Activated T-helper 1 cell treated with anti-CD3 and anti-CD28 coated beads, Interleukin-12 subunit alpha, Interleukin-12 subunit beta, Interleukin-2, Interleukin-4 antibody, amounts not matched to agents 30 ng/mL and 10 ng/mL and 1 ng/mL, durations not matched to agents 14 hours and 24 hours and 36 hours (primary cell): Measurements from ENCODE around the gene FOS. TPM values are rescaled to one million over a fixed set of nuclear protein-coding genes. Genes with fewer than 3 reads are reported as not detected.

Source experiments
- DNase-seq: peaks from one replicate; pipeline ENCODE4 v3.0.0; 2021; ENCODE audit warnings: low spot score
- H3K27ac Mint-ChIP-seq: one replicate; pipeline ENCODE4 v1.8.0; 2021; ENCODE audit warnings: mild to moderate bottlenecking, mixed read lengths
- H3K27me3 Mint-ChIP-seq: one replicate; pipeline ENCODE4 v1.8.0; 2022; ENCODE audit warnings: mild to moderate bottlenecking, moderate library complexity, mixed read lengths; ENCODE audit not compliant: insufficient read depth
- H3K36me3 Mint-ChIP-seq: one replicate; pipeline ENCODE4 v1.8.0; 2021; ENCODE audit warnings: low read depth, mixed read lengths
- H3K4me1 Mint-ChIP-seq: one replicate; pipeline ENCODE4 v1.8.0; 2021; ENCODE audit warnings: low read depth, mixed read lengths
- H3K4me3 Mint-ChIP-seq: one replicate; pipeline ENCODE4 v1.8.0; 2021; ENCODE audit warnings: mild to moderate bottlenecking, moderate library complexity, mixed read lengths
- H3K9me3 Mint-ChIP-seq: one replicate; pipeline ENCODE4 v1.8.0; 2021; ENCODE audit warnings: mixed read lengths
- intact Hi-C: fragments of 100-400 bp; cut with micrococcal nuclease; formaldehyde crosslinking; loops from one replicate; pipeline ENCODE4 v1.15.1; 2024
- total RNA-seq: library from RNA; stranded (reverse); gene quantifications from 2 replicates; pipeline ENCODE4 v1.2.3, GENCODE V29; 2022

FOS gene
- total RNA-seq, 1 donor from 2014 or later: 40.9 TPM

DNA sequence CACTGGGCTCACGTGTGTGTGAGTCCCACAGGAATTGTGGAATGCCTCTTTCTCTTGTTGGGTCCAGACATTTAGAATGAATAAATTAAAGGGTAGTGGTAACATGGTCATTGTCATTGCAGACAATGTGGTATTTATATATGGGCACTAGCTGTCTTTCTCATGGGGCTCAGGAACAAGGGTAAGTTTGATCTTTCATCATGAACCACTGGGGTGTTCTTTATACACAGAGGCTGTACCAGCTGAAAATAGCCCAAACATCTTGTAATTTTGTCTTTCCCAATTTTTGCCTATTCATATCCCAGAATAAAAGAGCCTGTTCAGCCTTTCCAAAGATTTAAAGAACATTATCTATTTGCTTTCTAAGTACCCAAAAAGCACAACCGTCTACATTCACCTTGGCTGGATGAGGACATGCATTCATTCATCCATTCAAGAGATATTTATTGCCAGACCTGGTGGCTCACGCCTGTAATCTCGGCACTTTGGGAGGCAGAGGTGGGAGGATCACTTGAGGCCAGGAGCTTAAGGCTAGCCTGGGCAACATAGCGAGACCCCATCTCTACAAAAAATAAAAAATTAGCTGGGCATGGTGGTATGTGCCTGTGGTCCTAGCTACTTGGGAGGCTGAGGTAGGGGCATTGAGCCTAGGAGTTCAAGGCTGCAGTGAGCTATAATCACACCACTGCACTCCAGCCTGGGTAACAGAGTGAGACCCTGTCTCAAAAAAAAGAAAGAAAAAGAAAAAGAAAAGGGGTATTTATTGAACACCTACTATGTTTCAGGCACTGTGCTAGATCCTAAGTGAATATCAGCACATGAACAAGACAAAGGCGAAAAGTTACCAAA lies 4.4 kb upstream of the FOS start:
- H3K27me3 Mint-ChIP-seq: peaks cover 59% of the 10 kb centered on the region
- H3K27ac Mint-ChIP-seq: no peak overlapping the region
- intact Hi-C loops: loop anchor here (10.0 kb wide), 1 partner anchor 1189 kb away; the partner anchor contains the start of genes ALDH6A1 and LIN52
- no peaks in the 10 kb centered on the region for H3K36me3 Mint-ChIP-seq
- peaks cover 40% of the 10 kb centered on the region for H3K4me1 Mint-ChIP-seq
- no peak for DNase-seq
- no peak overlapping the region for H3K4me3 Mint-ChIP-seq
- no peaks in the 10 kb centered on the region for H3K9me3 Mint-ChIP-seq

DNA sequence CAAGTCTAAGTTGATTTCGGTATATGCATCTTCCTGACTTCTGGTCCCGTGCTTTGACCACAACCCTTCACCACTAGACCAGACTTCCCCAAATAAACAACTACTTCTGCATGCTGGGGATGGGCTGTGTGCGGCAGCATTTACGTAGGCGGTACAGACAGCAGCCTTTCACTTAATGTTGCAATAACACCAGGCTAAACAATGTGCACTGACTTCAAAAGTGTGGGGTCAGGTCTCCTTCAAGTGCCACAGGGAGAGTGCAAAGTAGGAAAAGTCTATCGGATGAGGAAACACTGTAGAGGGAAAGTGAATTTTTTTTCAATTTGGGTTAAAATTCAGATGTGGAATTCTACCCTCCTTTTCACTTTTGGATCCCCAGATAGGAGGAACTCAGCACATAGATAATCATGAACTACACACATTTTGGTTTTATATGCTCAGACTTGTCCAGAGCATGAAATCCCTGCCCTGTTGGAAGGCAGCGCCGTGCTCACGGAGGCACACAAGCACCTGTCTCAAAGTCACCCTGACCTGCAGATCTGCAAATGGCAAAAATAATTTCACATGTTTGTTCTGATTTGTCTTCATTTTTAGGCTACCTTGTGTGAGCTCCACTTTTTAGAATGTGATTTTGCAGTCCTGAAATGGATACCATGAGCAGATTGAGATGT lies 3.6 kb upstream of the FOS start:
- Mint-ChIP-seq H3K27me3 (peaks cover 59% of the 10 kb centered on the region), H3K9me3 (no peaks in the 10 kb centered on the region), H3K36me3 (peaks cover 4% of the 10 kb centered on the region), H3K4me1 (peaks cover 44% of the 10 kb centered on the region), H3K4me3 (peak overlapping the region; percentile 12), H3K27ac (no peak overlapping the region)
- intact Hi-C loops: loop anchor here (10.0 kb wide), 1 partner anchor 1190 kb away; the partner anchor contains the start of genes ALDH6A1 and LIN52
- DNase-seq: no peak

DNA sequence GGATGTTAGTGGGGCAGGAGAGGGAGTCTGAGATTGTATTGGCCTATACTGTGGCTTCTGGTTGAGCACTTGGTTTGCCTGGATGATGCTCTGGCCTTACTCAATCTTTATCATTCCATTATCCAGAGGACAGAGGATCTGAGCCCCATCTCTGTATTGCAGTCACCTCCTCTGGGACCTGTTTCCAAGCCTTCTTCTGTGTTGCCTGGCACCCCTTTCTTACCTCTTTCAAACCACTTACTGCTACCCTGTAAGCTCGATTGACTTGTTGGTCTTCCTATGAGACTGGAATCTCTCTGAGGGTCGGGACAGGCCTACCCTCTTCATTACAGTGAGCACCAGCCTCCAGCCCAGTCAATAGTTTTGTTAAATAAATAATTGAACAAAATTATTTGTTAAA lies 3.0 kb upstream of the FOS start:
- intact Hi-C loops: loop anchor here (10.0 kb wide), 1 partner anchor 1191 kb away; the partner anchor contains the start of genes ALDH6A1 and LIN52
- DNase-seq: no peak
- Mint-ChIP-seq H3K27me3 (peaks cover 61% of the 10 kb centered on the region), H3K4me3 (no peak overlapping the region), H3K27ac (no peak overlapping the region), H3K9me3 (no peaks in the 10 kb centered on the region), H3K4me1 (peaks cover 47% of the 10 kb centered on the region), H3K36me3 (peaks cover 10% of the 10 kb centered on the region)

DNA sequence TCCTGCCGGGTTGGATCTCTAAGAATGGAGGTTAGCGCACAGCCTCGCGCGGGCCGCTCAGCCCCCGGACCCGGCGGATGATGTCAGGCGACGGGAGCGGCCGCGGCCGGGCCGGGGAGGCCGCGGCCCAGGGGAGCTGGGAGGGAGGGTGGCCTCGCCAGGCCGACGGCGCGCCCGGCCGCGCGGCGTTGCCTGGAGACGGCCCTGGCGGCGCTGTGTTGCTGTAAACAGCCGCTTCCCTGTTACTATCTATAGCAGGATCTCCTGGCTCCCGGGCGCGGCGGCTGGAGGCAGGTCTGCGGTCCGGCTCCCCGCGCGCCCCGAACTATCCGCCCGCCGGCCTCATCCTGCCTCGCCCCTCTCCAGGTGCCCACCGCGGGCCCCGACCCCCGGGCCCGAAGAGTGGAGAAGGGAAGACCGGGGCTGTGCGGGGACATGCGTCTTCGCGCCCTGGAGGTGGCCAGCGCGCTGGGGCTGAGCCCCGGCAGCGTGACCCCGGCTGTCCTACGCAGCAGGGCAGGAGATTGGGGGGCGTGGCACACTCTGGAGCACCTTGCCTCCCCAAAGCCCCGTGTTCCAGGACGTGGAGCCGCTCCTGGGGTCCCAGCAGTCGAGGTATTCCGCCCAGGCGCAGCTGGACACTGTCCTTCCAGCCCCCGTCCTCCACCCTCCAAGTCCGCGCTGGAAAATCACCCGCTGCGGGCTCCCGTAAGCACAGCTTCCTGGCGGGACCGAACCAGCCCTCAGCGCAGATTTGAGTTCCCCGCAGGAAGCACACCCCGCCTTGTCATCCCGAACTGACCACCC lies 1.4 kb upstream of the FOS start:
- H3K27me3 Mint-ChIP-seq: peaks cover 62% of the 10 kb centered on the region
- H3K4me1 Mint-ChIP-seq: peaks cover 52% of the 10 kb centered on the region
- DNase-seq: peak; percentile 70
- H3K27ac Mint-ChIP-seq: peak overlapping the region; percentile 99
- peak overlapping the region; percentile 90 for H3K4me3 Mint-ChIP-seq
- intact Hi-C loops: loop anchor here (10.0 kb wide), 1 partner anchor 1192 kb away; the partner anchor contains the start of genes ALDH6A1 and LIN52
- H3K9me3 Mint-ChIP-seq: no peaks in the 10 kb centered on the region
- peaks cover 25% of the 10 kb centered on the region for H3K36me3 Mint-ChIP-seq

GRCh38 chr14:75277815-75278421 lies 710 bp upstream of the FOS start:
- intact Hi-C loops: loop anchor here (1.0 to 10.0 kb wide), 5 partner anchors 16 to 1193 kb away; partner anchors contain the start of genes ALDH6A1, LIN52 and TMED10
- H3K27me3 Mint-ChIP-seq: peaks cover 58% of the 10 kb centered on the region
- H3K27ac Mint-ChIP-seq: peak overlapping the region; percentile 99
- peaks cover 26% of the 10 kb centered on the region for H3K36me3 Mint-ChIP-seq
- DNase-seq: no peak
- H3K4me1 Mint-ChIP-seq: peaks cover 52% of the 10 kb centered on the region
- no peaks in the 10 kb centered on the region for H3K9me3 Mint-ChIP-seq
- peak overlapping the region; percentile 90 for H3K4me3 Mint-ChIP-seq

GRCh38 chr14:75279153-75279762 lies 630 bp downstream of the FOS start:
- Mint-ChIP-seq H3K27ac (peak overlapping the region; percentile 99), H3K27me3 (peaks cover 48% of the 10 kb centered on the region), H3K4me1 (peaks cover 52% of the 10 kb centered on the region), H3K9me3 (no peaks in the 10 kb centered on the region), H3K4me3 (peak overlapping the region; percentile 90), H3K36me3 (peaks cover 26% of the 10 kb centered on the region)
- intact Hi-C loops: loop anchor here (10.0 kb wide), 1 partner anchor 1194 kb away; the partner anchor contains the start of genes ALDH6A1 and LIN52
- peak; percentile 56 for DNase-seq

GRCh38 chr14:75279763-75280290 lies 1.2 kb downstream of the FOS start:
- Mint-ChIP-seq H3K27ac (no peak overlapping the region), H3K4me3 (peak overlapping the region; percentile 90), H3K9me3 (no peaks in the 10 kb centered on the region), H3K27me3 (peaks cover 42% of the 10 kb centered on the region), H3K4me1 (peaks cover 46% of the 10 kb centered on the region), H3K36me3 (peaks cover 26% of the 10 kb centered on the region)
- intact Hi-C loops: loop anchor here (10.0 kb wide), 1 partner anchor 1195 kb away; the partner anchor contains the start of genes ALDH6A1 and LIN52
- DNase-seq: no peak

DNA sequence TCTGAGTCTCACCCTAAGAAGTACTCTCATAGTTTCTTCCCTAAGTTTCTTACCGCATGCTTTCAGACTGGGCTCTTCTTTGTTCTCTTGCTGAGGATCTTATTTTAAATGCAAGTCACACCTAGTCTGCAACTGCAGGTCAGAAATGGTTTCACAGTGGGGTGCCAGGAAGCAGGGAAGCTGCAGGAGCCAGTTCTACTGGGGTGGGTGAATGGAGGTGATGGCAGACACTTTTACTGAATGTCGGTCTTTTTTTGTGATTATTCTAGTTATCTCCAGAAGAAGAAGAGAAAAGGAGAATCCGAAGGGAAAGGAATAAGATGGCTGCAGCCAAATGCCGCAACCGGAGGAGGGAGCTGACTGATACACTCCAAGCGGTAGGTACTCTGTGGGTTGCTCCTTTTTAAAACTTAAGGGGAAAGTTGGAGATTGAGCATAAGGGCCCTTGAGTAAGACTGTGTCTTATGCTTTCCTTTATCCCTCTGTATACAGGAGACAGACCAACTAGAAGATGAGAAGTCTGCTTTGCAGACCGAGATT lies 1.7 kb downstream of the FOS start:
- intact Hi-C loops: no loop called here
- no peak for DNase-seq
- Mint-ChIP-seq H3K27me3 (peaks cover 42% of the 10 kb centered on the region), H3K36me3 (peaks cover 26% of the 10 kb centered on the region), H3K9me3 (no peaks in the 10 kb centered on the region), H3K4me1 (peaks cover 41% of the 10 kb centered on the region), H3K27ac (no peak overlapping the region), H3K4me3 (peak overlapping the region; percentile 90)

GRCh38 chr14:75280831-75281653 lies 2.4 kb downstream of the FOS start:
- peaks cover 42% of the 10 kb centered on the region for H3K27me3 Mint-ChIP-seq
- intact Hi-C loops: no loop called here
- no peak for DNase-seq
- peaks cover 39% of the 10 kb centered on the region for H3K4me1 Mint-ChIP-seq
- no peaks in the 10 kb centered on the region for H3K9me3 Mint-ChIP-seq
- H3K4me3 Mint-ChIP-seq: peak overlapping the region; percentile 90
- H3K36me3 Mint-ChIP-seq: peaks cover 26% of the 10 kb centered on the region
- H3K27ac Mint-ChIP-seq: no peak overlapping the region

GRCh38 chr14:75281654-75282019 lies 3.0 kb downstream of the FOS start:
- peak overlapping the region; percentile 90 for H3K4me3 Mint-ChIP-seq
- no peaks in the 10 kb centered on the region for H3K9me3 Mint-ChIP-seq
- H3K36me3 Mint-ChIP-seq: peaks cover 26% of the 10 kb centered on the region
- DNase-seq: no peak
- no peak overlapping the region for H3K27ac Mint-ChIP-seq
- H3K27me3 Mint-ChIP-seq: peaks cover 41% of the 10 kb centered on the region
- H3K4me1 Mint-ChIP-seq: peaks cover 37% of the 10 kb centered on the region
- intact Hi-C loops: no loop called here

- Mint-ChIP-seq H3K4me3 (no peak overlapping the region), H3K27me3 (peaks cover 43% of the 10 kb centered on the region), H3K4me1 (peaks cover 34% of the 10 kb centered on the region), H3K9me3 (no peaks in the 10 kb centered on the region), H3K27ac (no peak overlapping the region), H3K36me3 (peaks cover 26% of the 10 kb centered on the region)
- intact Hi-C loops: no loop called here
- DNase-seq: no peak
Measured at GRCh38 chr14:75282170-75282554, 3.5 kb downstream of the FOS start.
